IPS-NIHi7 (cell line): ENCODE data around the gene ZSCAN5C.
"Not testable (repeated sequence)": the region's sequence is repeated elsewhere in the genome, so short reads cannot be mapped to it uniquely, and the experiment has no call there.

Experiments
- DNase-seq: peaks from one replicate; pipeline ENCODE4 v3.0.0; 2012; ENCODE audit warnings: mixed read lengths; ENCODE audit errors: extremely low spot score

Gene ZSCAN5C

GRCh38 chr19:56193981-56194640, 8.0 kb upstream of the ZSCAN5C start:
- DNase-seq = no peak

- DNase-seq = not testable (repeated sequence)
These were observed 4.4 kb upstream of the ZSCAN5C start, which contains the start of gene ZSCAN5B for GRCh38 chr19:56197646-56198045. Gene ZSCAN5B, minus strand, starts transcription at chr19:56197783. Its CDS starts 4,731 bp downstream, at chr19:56193052.

- no peak for DNase-seq
These were observed 2.4 kb upstream of the ZSCAN5C start for GRCh38 chr19:56199687-56200086.

GRCh38 chr19:56207581-56207980, 5.5 kb downstream of the ZSCAN5C start:
- not testable (repeated sequence) for DNase-seq

- DNase-seq = no peak
These were observed 7.0 kb downstream of the ZSCAN5C start for GRCh38 chr19:56209091-56209490.

GRCh38 chr19:56210036-56210435, 8.0 kb downstream of the ZSCAN5C start:
- DNase-seq = not testable (repeated sequence)

- no peak for DNase-seq
These were observed 9.6 kb downstream of the ZSCAN5C start for GRCh38 chr19:56211718-56212117.

- peak; percentile 63 for DNase-seq
These were observed 15.2 kb downstream of the ZSCAN5C start for GRCh38 chr19:56217039-56217949.

GRCh38 chr19:56218961-56219360, 16.9 kb downstream of the ZSCAN5C start:
- no peak for DNase-seq

- peak; percentile 19 for DNase-seq
These were observed 19.4 kb downstream of the ZSCAN5C start for GRCh38 chr19:56221442-56221841.

GRCh38 chr19:56221851-56222250, 19.8 kb downstream of the ZSCAN5C start:
- no peak for DNase-seq

- peak; percentile 53 for DNase-seq
These were observed 20.8 kb downstream of the ZSCAN5C start for GRCh38 chr19:56222901-56223300.

GRCh38 chr19:56223481-56223880, 21.4 kb downstream of the ZSCAN5C start:
- no peak for DNase-seq

- DNase-seq = no peak
These were observed 43.2 kb downstream of the ZSCAN5C start for GRCh38 chr19:56245121-56245740.

- DNase-seq = not testable (repeated sequence)
These were observed 43.7 kb downstream of the ZSCAN5C start for GRCh38 chr19:56245764-56246163.

- not testable (repeated sequence) for DNase-seq
These were observed 46.8 kb downstream of the ZSCAN5C start for GRCh38 chr19:56248736-56249338.

GRCh38 chr19:56252699-56253422, 50.8 kb downstream of the ZSCAN5C start:
- peak; percentile 91 for DNase-seq

- no peak for DNase-seq
These were observed 51.7 kb downstream of the ZSCAN5C start for GRCh38 chr19:56253737-56254136.

GRCh38 chr19:56258272-56258671, 56.2 kb downstream of the ZSCAN5C start:
- no peak for DNase-seq
